Kidney (tissue), 14 donors: ENCODE results near the gene TBC1D23. TPM values are rescaled to one million over a fixed set of nuclear protein-coding genes. Genes with fewer than 3 reads are reported as not detected.

Experiments used
- DNase-seq, 5 donors: peaks; one replicate each; pipeline ENCODE4 v3.0.0-alpha.2; 2013 to 2020
- FAIRE-seq: peaks from 2 replicates; lab custom pipeline; 2012; peaks lifted over from hg19 to GRCh38; lab: Jason Lieb, UNC
- H3K27ac ChIP-seq, 2 donors: one replicate each; pipeline ENCODE4 v1.7.0; 2013; ENCODE audit warnings: low read depth in 2 of 2, low read length in 2 of 2, inconsistent platforms in 1 of 2
- H3K27me3 ChIP-seq: one replicate; pipeline ENCODE4 v1.7.1; 2013; ENCODE audit warnings: low read length, inconsistent platforms; ENCODE audit not compliant: control insufficient read depth, insufficient read depth
- H3K36me3 ChIP-seq, 3 donors: one replicate each; pipeline versions ENCODE4 v1.7.0 to v1.7.1; 2013; ENCODE audit warnings: low read length in 3 of 3, control low read depth in 1 of 3, inconsistent platforms in 1 of 3; ENCODE audit not compliant: insufficient read depth in 3 of 3, control insufficient read depth in 2 of 3
- H3K4me1 ChIP-seq, 3 donors: one replicate each; pipeline versions ENCODE4 v1.7.0 to v1.7.1; 2013; ENCODE audit warnings: low read length in 3 of 3, inconsistent platforms in 1 of 3, low read depth in 1 of 3; ENCODE audit not compliant: control insufficient read depth in 2 of 3, insufficient read depth in 2 of 3
- H3K4me3 ChIP-seq, 3 donors: one replicate each; pipeline versions ENCODE4 v1.7.0 to v1.8.1; 2013; ENCODE audit warnings: low read length in 3 of 3, control low read depth in 1 of 3, inconsistent platforms in 1 of 3
- H3K9ac ChIP-seq, 3 donors: one replicate each; pipeline versions ENCODE4 v1.7.0 to v1.7.1; 2013; ENCODE audit warnings: low read length in 3 of 3, control low read depth in 1 of 3, inconsistent platforms in 1 of 3
- H3K9me3 ChIP-seq, 3 donors: one replicate each; pipeline versions ENCODE4 v1.7.0 to v1.7.1; 2013; ENCODE audit warnings: low read length in 3 of 3, control low read depth in 1 of 3, inconsistent platforms in 1 of 3; ENCODE audit not compliant: control insufficient read depth in 2 of 3, insufficient read depth in 1 of 3
- CTCF ChIP-seq: IDR thresholded peaks from 3 replicates; pipeline ENCODE4 v1.5.1; 2012; ENCODE audit warnings: mild to moderate bottlenecking, moderate library complexity, borderline replicate concordance; ENCODE audit not compliant: insufficient read depth; ENCODE audit errors: extremely low read depth
- intact Hi-C: fragments of 100-400 bp; cut with DNase I; formaldehyde crosslinking; loops from one replicate; pipeline ENCODE4 v1.11.1; 2022
- polyA plus RNA-seq: library from polyadenylated mRNA; stranded (reverse); fragments of 350-450 nt; fragmentation: Illumina TruSeq; extraction: RNeasy Lipid Tissue Mini Kit (QIAGEN cat#74804); gene quantifications from one replicate; pipeline ENCODE4 v1.2.3, GENCODE V29; 2014; ENCODE audit warnings: low read depth, low replicate concordance; ENCODE audit not compliant: insufficient read depth
- total RNA-seq: library from RNA; stranded (reverse); fragmentation: NEBNext Ultra II Directional; extraction: Animal tissue kit (Norgen Biotek cat#: 25700); gene quantifications from one replicate; pipeline ENCODE4 v1.2.1, GENCODE V29; 2021
- donor health status: control.
- donor health status: control.
- donor health status: control.
- donor health status: control.
- donor health status: control.
- donor health status: DM: yes; HTN: yes; CAD: no.
- donor health status: Normal renal cell carcinoma (clear cell type).

The TBC1D23 gene
- total and polyA plus RNA-seq, 2 donors from 2014 or later, result 18.0 to 46.9 TPM

GRCh38 chr3:100244264-100244663, 16.5 kb upstream of the TBC1D23 start:
- H3K9ac ChIP-seq, result no peak overlapping the region
- no peaks in the 10 kb centered on the region for H3K36me3 ChIP-seq
- DNase-seq (no peak), FAIRE-seq (no peak)
- H3K4me3 ChIP-seq, result no peak overlapping the region
- intact Hi-C loops, result no loop called here
- H3K27me3 ChIP-seq, result no peaks in the 10 kb centered on the region
- no peak for TF ChIP-seq CTCF
- no peaks in the 10 kb centered on the region for H3K4me1 ChIP-seq
- H3K27ac ChIP-seq, result no peak overlapping the region
- H3K9me3 ChIP-seq, result no peaks in the 10 kb centered on the region

GRCh38 chr3:100245136-100245535, 15.7 kb upstream of the TBC1D23 start:
- H3K4me1 ChIP-seq, result no peaks in the 10 kb centered on the region
- no peak for FAIRE-seq
- H3K27ac ChIP-seq, result no peak overlapping the region
- H3K27me3 ChIP-seq, result no peaks in the 10 kb centered on the region
- H3K9ac ChIP-seq, result no peak overlapping the region
- intact Hi-C loops, result no loop called here
- TF ChIP-seq CTCF, result no peak
- no peaks in the 10 kb centered on the region for H3K36me3 ChIP-seq
- no peaks in the 10 kb centered on the region for H3K9me3 ChIP-seq
- H3K4me3 ChIP-seq, result no peak overlapping the region
- DNase-seq, result no peak

GRCh38 chr3:100245927-100246326, 14.9 kb upstream of the TBC1D23 start:
- no peaks in the 10 kb centered on the region for H3K36me3 ChIP-seq
- FAIRE-seq, result no peak
- no peak for DNase-seq
- H3K27ac ChIP-seq, result no peak overlapping the region
- TF ChIP-seq CTCF, result no peak
- no peaks in the 10 kb centered on the region for H3K4me1 ChIP-seq
- no peaks in the 10 kb centered on the region for H3K9me3 ChIP-seq
- no peaks in the 10 kb centered on the region for H3K27me3 ChIP-seq
- intact Hi-C loops, result no loop called here
- H3K4me3 ChIP-seq, result no peak overlapping the region
- H3K9ac ChIP-seq, result no peak overlapping the region

- DNase-seq (no peak), FAIRE-seq (no peak)
- no peak for TF ChIP-seq CTCF
- H3K9ac ChIP-seq, result no peak overlapping the region
- no peaks in the 10 kb centered on the region for H3K9me3 ChIP-seq
- H3K4me1 ChIP-seq, result no peaks in the 10 kb centered on the region
- no peak overlapping the region for H3K27ac ChIP-seq
- intact Hi-C loops, result no loop called here
- no peaks in the 10 kb centered on the region for H3K36me3 ChIP-seq
- no peaks in the 10 kb centered on the region for H3K27me3 ChIP-seq
- H3K4me3 ChIP-seq, result no peak overlapping the region
These were observed 13.8 kb upstream of the TBC1D23 start for GRCh38 chr3:100246999-100247398.
